Measurements from ENCODE around the gene ABHD14A.

GRCh38 chr3:51947215-51947900 is 27.5 kb upstream of the ABHD14A start:
- no peak for TF ChIP-seq TAF1 (CRISPR knock-in tag; IDR thresholded peaks at IDR 0.05)
- no peak for TF ChIP-seq KLF9 (CRISPR knock-in tag; IDR thresholded peaks at IDR 0.05; ENCODE audit: low read depth)
- no peak for TF ChIP-seq HDAC6 (IDR thresholded peaks at IDR 0.05; ENCODE audit: low read depth, low read length)

All from HepG2 (cell line).